Activated T-helper 17 cell treated with anti-CD3 and anti-CD28 coated beads, Interleukin-2, amount 50 U/mL, for 72 hours (primary cell): ENCODE data around the gene N4BP2. TPM values are rescaled to one million over a fixed set of nuclear protein-coding genes. Genes with fewer than 3 reads are reported as not detected.
"Not testable (repeated sequence)": the region's sequence is repeated elsewhere in the genome, so short reads cannot be mapped to it uniquely, and the experiment has no call there.

ENCODE experiments used
- ATAC-seq: fragments of 150-1000 bp; cut with Tn5 transposase; replicated peaks from 2 replicates; pipeline ENCODE4 v1.10.0; 2021; ENCODE audit warnings: mild to moderate bottlenecking, moderate library complexity
- H3K27ac Mint-ChIP-seq: one replicate; pipeline ENCODE4 v1.8.0; 2022; ENCODE audit warnings: mixed read lengths
- H3K27me3 Mint-ChIP-seq: one replicate; pipeline ENCODE4 v1.8.0; 2022; ENCODE audit warnings: mixed read lengths
- H3K36me3 Mint-ChIP-seq: one replicate; pipeline ENCODE4 v1.8.0; 2022; ENCODE audit warnings: low read depth, mild to moderate bottlenecking, mixed read lengths
- H3K4me1 Mint-ChIP-seq: one replicate; pipeline ENCODE4 v1.8.0; 2022; ENCODE audit warnings: mixed read lengths
- H3K4me3 Mint-ChIP-seq: one replicate; pipeline ENCODE4 v1.8.0; 2022; ENCODE audit warnings: mild to moderate bottlenecking, mixed read lengths
- H3K9me3 Mint-ChIP-seq: one replicate; pipeline ENCODE4 v1.8.0; 2022; ENCODE audit warnings: mixed read lengths
- total RNA-seq, 2 donors: library from RNA; stranded (reverse); gene quantifications; one replicate each; pipeline ENCODE4 v1.2.3, GENCODE V29; 2022

Gene N4BP2
- 10 to 100 TPM; 11.8 to 17.6 TPM for total RNA-seq

- peak within 1 kb of the TSS; percentile 99 for H3K27ac Mint-ChIP-seq
- H3K4me1 Mint-ChIP-seq, result peaks cover 20% of the 10 kb centered on the region
- H3K36me3 Mint-ChIP-seq, result peaks cover 25% of the 10 kb centered on the region
- no peaks in the 10 kb centered on the region for H3K9me3 Mint-ChIP-seq
- H3K27me3 Mint-ChIP-seq, result no peaks in the 10 kb centered on the region
- peak within 1 kb of the TSS; percentile 92 for H3K4me3 Mint-ChIP-seq
- peak; percentile 55 for ATAC-seq
Measured at GRCh38 chr4:40056716-40057585, at the start of gene N4BP2. N4BP2 (plus strand) TSS chr4:40056850; CDS start chr4:40097341, 40,491 bp downstream.

- Mint-ChIP-seq H3K9me3 (no peaks in the 10 kb centered on the region), H3K36me3 (no peaks in the 10 kb centered on the region), H3K27me3 (no peaks in the 10 kb centered on the region), H3K4me3 (no peak overlapping the region), H3K4me1 (no peaks in the 10 kb centered on the region), H3K27ac (no peak overlapping the region)
- no peak for ATAC-seq
Measured at GRCh38 chr4:40016007-40016406, 40.6 kb upstream of the N4BP2 start.

DNA sequence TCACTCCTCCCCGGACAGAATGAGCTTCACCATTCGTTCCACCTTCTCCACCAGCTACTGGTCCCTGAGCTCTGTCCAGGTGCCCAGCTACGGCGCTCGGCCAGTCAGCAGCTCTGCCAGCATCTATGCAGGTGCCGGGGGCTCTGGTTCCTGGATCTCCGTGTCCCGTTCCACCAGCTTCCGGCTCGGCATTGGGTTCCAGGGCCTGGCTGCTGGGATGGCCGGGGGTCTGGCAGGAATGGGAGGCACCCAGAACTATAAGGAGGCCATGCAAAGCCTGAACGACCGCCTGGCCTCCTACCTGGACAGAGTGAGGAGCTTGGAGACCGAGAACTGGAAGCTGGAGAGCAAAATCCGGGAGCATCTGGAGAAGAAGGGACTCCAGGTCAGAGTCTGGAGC lies 36.4 kb upstream of the N4BP2 start:
- H3K27ac Mint-ChIP-seq, result no peak overlapping the region
- no peak overlapping the region for H3K4me3 Mint-ChIP-seq
- H3K9me3 Mint-ChIP-seq, result no peaks in the 10 kb centered on the region
- H3K27me3 Mint-ChIP-seq, result no peaks in the 10 kb centered on the region
- no peaks in the 10 kb centered on the region for H3K4me1 Mint-ChIP-seq
- H3K36me3 Mint-ChIP-seq, result no peaks in the 10 kb centered on the region
- no peak for ATAC-seq

DNA sequence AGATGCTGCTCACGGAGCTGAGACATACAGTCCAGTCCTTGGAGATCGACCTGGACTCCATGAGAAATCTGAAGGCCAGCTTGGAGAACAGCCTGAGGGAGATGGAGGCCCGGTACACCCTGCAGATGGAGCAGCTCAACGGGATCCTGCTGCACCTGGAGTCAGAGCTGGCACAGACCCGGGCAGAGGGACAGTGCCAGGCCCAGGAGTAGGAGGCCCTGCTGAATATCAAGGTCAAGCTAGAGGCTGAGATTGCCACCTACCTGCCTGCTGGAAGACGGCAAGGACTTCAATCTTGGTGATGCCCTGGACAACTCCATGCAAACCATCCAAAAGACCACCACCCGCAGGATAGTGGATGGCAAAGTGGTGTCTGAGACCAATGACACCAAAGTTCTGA lies 35.5 kb upstream of the N4BP2 start:
- not testable (repeated sequence) for H3K36me3 Mint-ChIP-seq, H3K4me3 Mint-ChIP-seq, H3K27ac Mint-ChIP-seq, ATAC-seq, H3K9me3 Mint-ChIP-seq, H3K4me1 Mint-ChIP-seq, H3K27me3 Mint-ChIP-seq

GRCh38 chr4:40024049-40024448 lies 32.6 kb upstream of the N4BP2 start:
- not testable (repeated sequence) for ATAC-seq, H3K36me3 Mint-ChIP-seq

GRCh38 chr4:40032785-40033184 lies 23.9 kb upstream of the N4BP2 start:
- Mint-ChIP-seq H3K4me3 (no peak overlapping the region), H3K27ac (no peak overlapping the region), H3K27me3 (no peaks in the 10 kb centered on the region), H3K36me3 (no peaks in the 10 kb centered on the region), H3K9me3 (no peaks in the 10 kb centered on the region), H3K4me1 (no peaks in the 10 kb centered on the region)
- no peak for ATAC-seq

More at GRCh38 chr4:40024049-40024448, 32.6 kb upstream of the N4BP2 start:
- not testable (repeated sequence) for H3K27me3 Mint-ChIP-seq, H3K4me1 Mint-ChIP-seq, H3K27ac Mint-ChIP-seq, H3K9me3 Mint-ChIP-seq, H3K4me3 Mint-ChIP-seq

GRCh38 chr4:40033613-40034012 lies 23.0 kb upstream of the N4BP2 start:
- no peaks in the 10 kb centered on the region for H3K9me3 Mint-ChIP-seq
- no peaks in the 10 kb centered on the region for H3K36me3 Mint-ChIP-seq
- H3K27me3 Mint-ChIP-seq, result no peaks in the 10 kb centered on the region
- H3K27ac Mint-ChIP-seq, result no peak overlapping the region
- no peak overlapping the region for H3K4me3 Mint-ChIP-seq
- no peaks in the 10 kb centered on the region for H3K4me1 Mint-ChIP-seq
- ATAC-seq, result no peak

- no peak for ATAC-seq
- no peaks in the 10 kb centered on the region for H3K9me3 Mint-ChIP-seq
- H3K4me3 Mint-ChIP-seq, result no peak overlapping the region
- H3K4me1 Mint-ChIP-seq, result no peaks in the 10 kb centered on the region
- H3K27ac Mint-ChIP-seq, result no peak overlapping the region
- no peaks in the 10 kb centered on the region for H3K27me3 Mint-ChIP-seq
- H3K36me3 Mint-ChIP-seq, result no peaks in the 10 kb centered on the region
Measured at GRCh38 chr4:40038977-40039376, 17.7 kb upstream of the N4BP2 start.

DNA sequence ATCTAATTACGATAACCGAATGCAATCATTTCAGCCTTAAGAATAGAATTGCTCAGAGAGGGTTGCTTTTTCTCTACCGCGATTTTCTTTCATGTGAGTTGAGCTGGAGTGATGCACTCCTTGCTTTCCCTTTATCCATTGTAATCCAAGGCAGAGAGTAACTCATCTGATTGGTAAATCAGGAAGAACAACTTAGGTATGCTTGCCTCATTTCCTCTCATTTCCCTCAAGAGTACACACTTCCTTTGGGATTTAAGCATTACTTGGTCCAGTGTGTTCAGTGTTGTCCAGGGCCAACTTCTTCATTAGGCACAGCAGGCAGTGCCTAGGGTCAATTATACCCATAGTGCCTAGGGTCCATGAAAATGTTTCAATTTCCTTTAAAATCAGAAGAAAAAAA lies 15.7 kb upstream of the N4BP2 start:
- Mint-ChIP-seq H3K9me3 (no peaks in the 10 kb centered on the region), H3K4me1 (no peaks in the 10 kb centered on the region), H3K27me3 (no peaks in the 10 kb centered on the region), H3K4me3 (no peak overlapping the region), H3K27ac (no peak overlapping the region), H3K36me3 (no peaks in the 10 kb centered on the region)
- no peak for ATAC-seq

- no peak for ATAC-seq
- Mint-ChIP-seq H3K9me3 (no peaks in the 10 kb centered on the region), H3K36me3 (no peaks in the 10 kb centered on the region), H3K27ac (no peak overlapping the region), H3K4me1 (peaks cover 6% of the 10 kb centered on the region), H3K4me3 (no peak overlapping the region), H3K27me3 (no peaks in the 10 kb centered on the region)
Measured at GRCh38 chr4:40043786-40044185, 12.9 kb upstream of the N4BP2 start.

DNA sequence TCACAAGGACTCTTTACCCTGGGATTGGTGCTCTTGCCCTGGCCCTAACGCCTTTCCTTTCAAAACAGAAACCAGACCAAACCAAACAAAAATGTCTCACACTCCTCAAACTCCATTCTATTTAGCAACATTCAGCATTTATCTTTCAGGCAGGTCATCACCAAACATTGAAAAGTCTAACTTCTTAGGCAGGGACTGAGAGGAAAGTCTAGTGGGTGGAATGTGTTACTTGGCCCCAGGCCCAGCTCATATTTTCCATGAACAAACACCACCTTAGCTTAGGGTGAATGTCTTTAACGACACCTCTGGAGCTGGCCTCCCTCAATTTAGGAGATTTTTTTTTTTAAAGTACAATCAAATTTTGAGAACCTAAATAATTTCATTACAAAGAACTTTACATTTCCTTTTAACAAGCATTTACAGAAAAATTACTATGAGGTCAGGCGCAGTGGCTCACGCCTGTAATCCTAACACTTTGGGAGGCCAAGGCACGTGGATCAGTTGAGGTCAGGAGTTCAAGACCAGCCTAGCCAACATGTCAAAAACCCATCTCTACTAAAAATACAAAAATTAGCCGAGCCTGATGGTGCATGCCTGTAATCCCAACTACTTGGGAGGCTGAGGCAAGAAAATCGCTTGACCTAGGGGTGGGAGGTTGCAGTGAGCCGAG lies 10.2 kb upstream of the N4BP2 start:
- no peaks in the 10 kb centered on the region for H3K36me3 Mint-ChIP-seq
- H3K27me3 Mint-ChIP-seq, result no peaks in the 10 kb centered on the region
- peak overlapping the region; percentile 78 for H3K27ac Mint-ChIP-seq
- H3K4me3 Mint-ChIP-seq, result peak overlapping the region; percentile 38
- ATAC-seq, result peak; percentile 91
- H3K4me1 Mint-ChIP-seq, result peaks cover 6% of the 10 kb centered on the region
- no peaks in the 10 kb centered on the region for H3K9me3 Mint-ChIP-seq

- no peak overlapping the region for H3K4me3 Mint-ChIP-seq
- H3K9me3 Mint-ChIP-seq, result no peaks in the 10 kb centered on the region
- H3K36me3 Mint-ChIP-seq, result peaks cover 18% of the 10 kb centered on the region
- ATAC-seq, result no peak
- no peaks in the 10 kb centered on the region for H3K27me3 Mint-ChIP-seq
- peaks cover 11% of the 10 kb centered on the region for H3K4me1 Mint-ChIP-seq
- no peak overlapping the region for H3K27ac Mint-ChIP-seq
Measured at GRCh38 chr4:40053161-40053560, 3.5 kb upstream of the N4BP2 start.

DNA sequence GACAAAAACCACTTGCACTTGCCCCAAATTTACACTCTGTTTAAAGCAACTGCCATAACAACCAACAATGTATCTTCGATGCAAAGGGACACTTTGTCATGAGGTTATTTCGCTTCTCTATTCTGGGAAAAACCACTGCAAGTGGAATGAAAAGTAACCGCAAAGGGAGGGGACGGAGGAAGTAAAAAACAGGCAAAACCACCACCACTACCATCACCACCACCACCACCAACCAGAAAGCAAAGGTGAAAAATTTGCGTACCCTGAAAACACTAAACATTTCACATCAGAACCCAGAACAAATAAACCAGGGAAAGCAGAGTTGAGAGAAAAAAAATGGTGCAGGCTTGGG lies 1.2 kb upstream of the N4BP2 start:
- Mint-ChIP-seq H3K27ac (peak overlapping the region; percentile 99), H3K27me3 (no peaks in the 10 kb centered on the region), H3K4me1 (peaks cover 20% of the 10 kb centered on the region), H3K4me3 (peak overlapping the region; percentile 92), H3K36me3 (peaks cover 19% of the 10 kb centered on the region), H3K9me3 (no peaks in the 10 kb centered on the region)
- ATAC-seq, result peak; percentile 38

- Mint-ChIP-seq H3K9me3 (no peaks in the 10 kb centered on the region), H3K4me3 (peak overlapping the region; percentile 92), H3K27ac (peak overlapping the region; percentile 99), H3K4me1 (peaks cover 20% of the 10 kb centered on the region), H3K36me3 (peaks cover 24% of the 10 kb centered on the region), H3K27me3 (no peaks in the 10 kb centered on the region)
- ATAC-seq, result peak; percentile 25
Measured at GRCh38 chr4:40055863-40056715, 561 bp upstream of the N4BP2 start.
